Measurements from ENCODE around the gene CIZ1.

- TF ChIP-seq POLR2A (IDR thresholded peaks at IDR 0.05): no peak
- TF ChIP-seq CTCF (IDR thresholded peaks at IDR 0.05): no peak
- TF ChIP-seq EP300 (IDR thresholded peaks at IDR 0.05): no peak
These were observed 25.2 kb downstream of the CIZ1 start for GRCh38 chr9:128166169-128166568.

Data from suprapubic skin (tissue), 3 donors.